Mucosa of stomach (tissue), 1 donor: ENCODE data around the gene AP2B1.
"Not testable (repeated sequence)": the region's sequence is repeated elsewhere in the genome, so short reads cannot be mapped to it uniquely, and the experiment has no call there.

Experiments used
- H3K27me3 ChIP-seq: one replicate; pipeline ENCODE4 v1.7.0; 2013; ENCODE audit warnings: mild to moderate bottlenecking, low read length; ENCODE audit not compliant: control insufficient read depth, insufficient read depth
- H3K36me3 ChIP-seq: one replicate; pipeline ENCODE4 v1.7.0; 2013; ENCODE audit warnings: low read length; ENCODE audit not compliant: control insufficient read depth, insufficient read depth
- H3K4me1 ChIP-seq: one replicate; pipeline ENCODE4 v1.7.0; 2013; ENCODE audit warnings: mild to moderate bottlenecking, low read length; ENCODE audit not compliant: control insufficient read depth, insufficient read depth
- H3K4me3 ChIP-seq: one replicate; pipeline ENCODE4 v1.7.0; 2013; ENCODE audit warnings: low read length
- H3K9ac ChIP-seq: one replicate; pipeline ENCODE4 v1.7.0; 2013; ENCODE audit warnings: mild to moderate bottlenecking, low read length, moderate library complexity
- H3K9me3 ChIP-seq: one replicate; pipeline ENCODE4 v1.7.0; 2013; ENCODE audit warnings: mild to moderate bottlenecking, low read length, moderate library complexity; ENCODE audit not compliant: control insufficient read depth
- donor health status: Pancreatic carcinoma.

The AP2B1 gene

GRCh38 chr17:35553310-35553709 lies 33.8 kb upstream of the AP2B1 start:
- no peaks in the 10 kb centered on the region for H3K36me3 ChIP-seq
- H3K27me3 ChIP-seq: peaks cover 6% of the 10 kb centered on the region
- H3K4me3 ChIP-seq: no peak overlapping the region
- peaks cover 3% of the 10 kb centered on the region for H3K4me1 ChIP-seq
- no peaks in the 10 kb centered on the region for H3K9me3 ChIP-seq
- H3K9ac ChIP-seq: no peak overlapping the region

DNA sequence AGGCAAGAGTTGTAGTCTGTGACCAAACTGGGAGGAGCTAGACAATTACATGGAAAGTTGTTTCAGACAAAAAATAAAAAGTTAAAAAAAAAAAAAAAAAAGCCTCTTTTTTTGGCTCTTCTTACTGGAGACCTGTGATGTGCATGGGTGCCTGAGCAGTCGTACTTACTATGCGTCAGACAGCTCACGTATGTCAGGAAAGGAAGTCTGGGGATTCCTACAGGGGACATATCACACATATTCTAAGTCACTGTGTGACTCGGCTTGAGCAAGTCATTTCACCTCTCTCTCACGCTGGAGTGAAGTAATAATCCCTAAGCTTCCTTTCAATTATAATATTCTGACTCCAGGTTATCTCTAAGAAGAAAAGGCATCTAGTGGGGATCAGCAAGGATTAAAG lies 32.5 kb upstream of the AP2B1 start:
- no peaks in the 10 kb centered on the region for H3K4me1 ChIP-seq
- H3K4me3 ChIP-seq: no peak overlapping the region
- peaks cover 9% of the 10 kb centered on the region for H3K27me3 ChIP-seq
- H3K9me3 ChIP-seq: no peaks in the 10 kb centered on the region
- no peaks in the 10 kb centered on the region for H3K36me3 ChIP-seq
- no peak overlapping the region for H3K9ac ChIP-seq

- Histone ChIP-seq H3K4me3 (no peak overlapping the region), H3K9me3 (no peaks in the 10 kb centered on the region), H3K9ac (no peak overlapping the region), H3K36me3 (no peaks in the 10 kb centered on the region), H3K4me1 (no peaks in the 10 kb centered on the region), H3K27me3 (peaks cover 9% of the 10 kb centered on the region)
Observed at GRCh38 chr17:35555691-35556090, 31.4 kb upstream of the AP2B1 start.

DNA sequence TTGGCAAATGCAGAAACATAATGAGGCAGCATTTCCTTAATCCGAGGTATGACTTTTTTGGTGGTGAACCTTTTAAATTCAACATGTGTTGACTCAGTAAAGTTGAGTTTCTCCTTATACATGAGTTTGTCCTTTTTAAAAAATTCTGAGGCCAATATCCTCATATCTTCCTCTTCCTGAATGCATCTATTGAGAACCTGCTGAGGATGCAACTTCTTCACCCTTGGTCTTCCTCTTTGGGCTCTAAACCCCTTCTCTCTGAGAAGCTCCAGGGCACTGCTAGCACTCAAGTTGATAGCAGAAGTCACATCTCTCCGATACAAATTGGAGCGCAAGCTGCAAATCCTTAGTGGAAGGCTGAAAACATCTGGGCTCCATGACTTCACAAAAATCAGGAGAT lies 29.8 kb upstream of the AP2B1 start:
- Histone ChIP-seq H3K4me3 (no peak overlapping the region), H3K27me3 (peaks cover 9% of the 10 kb centered on the region), H3K36me3 (no peaks in the 10 kb centered on the region), H3K9me3 (no peaks in the 10 kb centered on the region), H3K9ac (no peak overlapping the region), H3K4me1 (no peaks in the 10 kb centered on the region)

GRCh38 chr17:35559495-35560210 lies 27.5 kb upstream of the AP2B1 start:
- H3K4me1 ChIP-seq: no peaks in the 10 kb centered on the region
- no peaks in the 10 kb centered on the region for H3K9me3 ChIP-seq
- H3K36me3 ChIP-seq: no peaks in the 10 kb centered on the region
- peaks cover 9% of the 10 kb centered on the region for H3K27me3 ChIP-seq
- no peak overlapping the region for H3K4me3 ChIP-seq
- no peak overlapping the region for H3K9ac ChIP-seq

DNA sequence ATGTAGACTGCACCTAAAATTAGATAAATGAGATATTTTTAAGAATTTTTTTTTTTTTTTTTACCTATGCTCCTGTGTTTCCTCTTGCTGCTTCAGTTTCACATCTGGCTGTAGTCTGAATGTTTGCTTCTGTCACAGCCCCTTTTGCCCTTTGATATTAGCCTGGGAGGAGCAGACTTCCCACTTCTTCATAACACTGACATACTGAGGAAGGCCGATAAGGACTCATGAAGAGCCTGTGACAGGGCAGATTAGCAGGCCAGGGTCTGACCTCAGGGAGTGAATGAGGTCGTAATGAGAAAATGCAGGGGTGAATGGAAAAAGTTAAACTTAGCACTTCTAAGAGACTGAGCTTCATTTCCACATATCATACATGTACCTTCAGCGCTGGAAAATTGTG lies 26.4 kb upstream of the AP2B1 start, which contains the start of gene SLFN14:
SLFN14 (minus strand) TSS at position 117 of the 400 bp plus-strand sequence. CDS start 2,757 bp downstream, outside the sequence.
- Histone ChIP-seq H3K27me3 (peaks cover 9% of the 10 kb centered on the region), H3K4me3 (no peak within 1 kb of the TSS), H3K4me1 (no peaks in the 10 kb centered on the region), H3K9ac (no peak within 1 kb of the TSS), H3K36me3 (no peaks in the 10 kb centered on the region), H3K9me3 (no peaks in the 10 kb centered on the region)

DNA sequence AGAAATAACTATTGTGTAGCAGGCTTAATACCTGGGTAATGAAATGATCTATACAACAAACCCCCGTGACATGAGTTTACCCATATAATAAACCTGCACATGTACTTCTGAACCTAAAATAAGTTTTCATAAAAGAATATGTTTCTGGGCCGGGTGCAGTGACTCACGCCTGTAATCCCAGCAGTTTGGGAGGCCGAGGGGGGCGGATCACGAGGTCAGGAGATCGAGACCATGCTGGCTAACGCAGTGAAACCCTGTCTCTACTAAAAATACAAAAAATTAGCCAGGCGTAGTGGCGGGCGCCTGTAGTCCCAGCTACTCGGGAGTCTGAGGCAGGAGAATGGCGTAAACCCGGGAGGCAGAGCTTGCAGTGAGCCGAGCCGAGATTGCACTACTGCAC lies 23.9 kb upstream of the AP2B1 start:
- H3K4me3 ChIP-seq, H3K36me3 ChIP-seq, H3K4me1 ChIP-seq, H3K9ac ChIP-seq, H3K9me3 ChIP-seq, H3K27me3 ChIP-seq: not testable (repeated sequence)

DNA sequence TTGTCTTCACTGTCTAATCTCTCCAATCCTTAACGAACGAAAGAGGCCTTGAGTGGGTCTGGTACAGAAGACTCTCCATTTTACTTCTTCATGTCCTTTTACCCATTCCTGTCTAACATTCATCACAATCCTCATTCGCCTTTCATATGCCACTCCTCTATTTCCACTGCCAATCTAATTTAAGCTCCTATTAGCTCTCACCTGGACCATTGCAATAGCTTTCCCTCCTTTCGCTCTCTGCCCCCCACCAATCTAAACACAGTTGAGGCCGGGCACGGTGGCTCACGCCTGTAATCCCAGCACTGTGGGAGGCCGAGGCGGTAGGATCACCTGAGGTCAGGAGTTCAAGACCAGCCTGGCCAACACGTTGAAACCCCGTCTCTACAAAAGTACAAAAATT lies 20.2 kb upstream of the AP2B1 start:
- H3K27me3 ChIP-seq: no peaks in the 10 kb centered on the region
- H3K4me3 ChIP-seq: no peak overlapping the region
- no peaks in the 10 kb centered on the region for H3K36me3 ChIP-seq
- H3K4me1 ChIP-seq: peaks cover 6% of the 10 kb centered on the region
- no peak overlapping the region for H3K9ac ChIP-seq
- no peaks in the 10 kb centered on the region for H3K9me3 ChIP-seq

DNA sequence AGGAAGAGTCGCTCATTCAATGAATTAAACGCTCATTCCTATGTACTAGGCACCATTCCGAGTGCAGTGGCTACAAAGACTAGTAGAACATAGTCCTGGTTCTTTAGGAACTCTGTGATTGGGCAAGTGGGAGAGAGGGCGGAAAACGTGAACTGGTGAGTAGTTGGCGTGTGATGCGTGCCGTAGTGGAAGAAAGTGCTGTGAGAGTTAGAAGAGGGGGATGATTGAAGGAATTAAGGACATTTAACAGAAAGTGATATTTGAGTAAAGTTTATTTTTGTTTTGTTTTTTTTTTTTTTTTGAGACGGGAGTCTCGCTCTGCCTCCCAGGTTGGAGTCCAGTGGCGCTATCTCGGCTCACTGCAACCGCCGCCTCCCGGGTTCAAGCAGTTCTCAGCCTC lies 18.6 kb upstream of the AP2B1 start:
- H3K4me3 ChIP-seq: peak overlapping the region; percentile 90
- peak overlapping the region; percentile 97 for H3K9ac ChIP-seq
- H3K36me3 ChIP-seq: no peaks in the 10 kb centered on the region
- H3K9me3 ChIP-seq: no peaks in the 10 kb centered on the region
- H3K27me3 ChIP-seq: no peaks in the 10 kb centered on the region
- H3K4me1 ChIP-seq: peaks cover 6% of the 10 kb centered on the region

DNA sequence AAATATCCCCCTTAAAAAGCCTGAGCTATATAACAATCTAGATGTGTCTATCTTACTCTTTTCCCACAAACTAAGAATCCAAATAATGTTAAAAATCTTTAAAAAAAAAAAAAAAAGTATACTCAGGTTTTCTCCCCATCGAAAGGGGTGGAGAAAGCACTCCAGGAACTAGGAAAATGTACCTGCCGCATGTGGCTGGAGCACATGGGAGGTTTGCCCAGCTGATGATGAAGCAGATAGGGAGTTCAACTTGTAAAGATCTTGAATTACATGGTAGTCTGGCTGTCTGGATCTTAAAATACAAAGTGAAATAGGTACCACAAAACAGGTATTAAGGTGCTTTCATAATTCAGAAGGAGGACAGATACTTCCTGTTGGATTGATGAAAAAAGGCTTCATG lies 17.7 kb upstream of the AP2B1 start:
- Histone ChIP-seq H3K4me1 (peaks cover 6% of the 10 kb centered on the region), H3K9me3 (no peaks in the 10 kb centered on the region), H3K4me3 (no peak overlapping the region), H3K27me3 (no peaks in the 10 kb centered on the region), H3K9ac (no peak overlapping the region), H3K36me3 (no peaks in the 10 kb centered on the region)

GRCh38 chr17:35575759-35576158 lies 11.4 kb upstream of the AP2B1 start:
- H3K4me3 ChIP-seq: no peak overlapping the region
- peaks cover 5% of the 10 kb centered on the region for H3K4me1 ChIP-seq

GRCh38 chr17:35577830-35578196 lies 9.3 kb upstream of the AP2B1 start:
- Histone ChIP-seq H3K9ac (peak overlapping the region; percentile 88), H3K36me3 (no peaks in the 10 kb centered on the region), H3K4me1 (peaks cover 5% of the 10 kb centered on the region), H3K4me3 (peak overlapping the region; percentile 71), H3K9me3 (no peaks in the 10 kb centered on the region), H3K27me3 (no peaks in the 10 kb centered on the region)

More at GRCh38 chr17:35575759-35576158, 11.4 kb upstream of the AP2B1 start:
- Histone ChIP-seq H3K9ac (no peak overlapping the region), H3K36me3 (no peaks in the 10 kb centered on the region), H3K27me3 (no peaks in the 10 kb centered on the region), H3K9me3 (no peaks in the 10 kb centered on the region)
